ENCODE results near the gene FIGN. TPM values are rescaled to one million over a fixed set of nuclear protein-coding genes. Genes with fewer than 3 reads are reported as not detected.
A peak's percentile ranks its signal among the peaks of the same experiment; 100 is the strongest.

Gene FIGN
- total RNA-seq, 1 experiment from 2014 or later, result 14.6 TPM

GRCh38 chr2:163664610-163665009, 71.2 kb downstream of the FIGN start:
- H3K56ac ChIP-seq (ENCODE audit: insufficient read length, low read depth, low read length), result no peak overlapping the region
- no peak overlapping the region for H3K27ac ChIP-seq (ENCODE audit: insufficient read length, low read depth, low read length)
- no peak for TF ChIP-seq CTCF (conservative IDR thresholded peaks at IDR 0.05)
- H2BK5ac ChIP-seq (ENCODE audit: insufficient read length, low read length), result no peak overlapping the region
- H3K79me1 ChIP-seq (ENCODE audit: insufficient read depth, low read depth, low read length, poor library complexity, severe bottlenecking), result no peaks in the 10 kb centered on the region
- H3K9me3 Mint-ChIP-seq, result no peaks in the 10 kb centered on the region
- no peak overlapping the region for H4K8ac ChIP-seq (replicated peaks; ENCODE audit: insufficient read length, low read depth, low read length)
- no peaks in the 10 kb centered on the region for H3K4me1 ChIP-seq (ENCODE audit: insufficient read depth, low read length)
- no peak overlapping the region for H3K4me3 Mint-ChIP-seq
- H3K23ac ChIP-seq (ENCODE audit: insufficient read length, low read depth, low read length), result no peak overlapping the region
- H2AFZ ChIP-seq (ENCODE audit: low read length), result no peak overlapping the region
- no peak overlapping the region for H3K14ac ChIP-seq (ENCODE audit: insufficient read depth, low read length)
- no peak overlapping the region for H2BK15ac ChIP-seq (ENCODE audit: low read depth, low read length)
- no peak overlapping the region for H2AK5ac ChIP-seq (ENCODE audit: insufficient read length, low read length)
- no peaks in the 10 kb centered on the region for H3K27me3 ChIP-seq (ENCODE audit: insufficient read depth, low read length)
- no peaks in the 10 kb centered on the region for H3K9me3 ChIP-seq (ENCODE audit: control insufficient read depth, low read depth, low read length)
- no peak overlapping the region for H4K91ac ChIP-seq (ENCODE audit: insufficient read length, low read depth, low read length)
- no peak overlapping the region for H3K9ac ChIP-seq (ENCODE audit: extremely low read depth, insufficient read length, low read length)
- no peaks in the 10 kb centered on the region for H4K20me1 ChIP-seq (ENCODE audit: control insufficient read depth, insufficient read depth, insufficient read length)
- no peak overlapping the region for H4K5ac ChIP-seq (ENCODE audit: insufficient read length, low read depth, low read length)
- no peak overlapping the region for H2BK120ac ChIP-seq (ENCODE audit: low read depth, low read length, poor library complexity, severe bottlenecking)
- WGBS (ENCODE audit: extremely low coverage, insufficient read length, low lambda C conversion rate), result no CpG with 5 or more reads among the region's 5 CpGs
- H3K4me2 ChIP-seq (ENCODE audit: insufficient read depth, insufficient read length, low read length), result no peak overlapping the region
- no peak overlapping the region for H3T11ph ChIP-seq (ENCODE audit: low read length)
- H3K4me1 Mint-ChIP-seq, result peaks cover 42 to 51% of the 10 kb centered on the region in 2 experiments
- no peak overlapping the region for H3K18ac ChIP-seq (ENCODE audit: insufficient read length, low read depth, low read length)
- no peaks in the 10 kb centered on the region for H3K23me2 ChIP-seq (ENCODE audit: insufficient read length, low read depth, low read length, poor library complexity, severe bottlenecking)
- no peak for DNase-seq
- no peak overlapping the region for H2BK20ac ChIP-seq (ENCODE audit: low read depth, low read length, poor library complexity, severe bottlenecking)
- H2BK12ac ChIP-seq (ENCODE audit: insufficient read length, low read depth, low read length), result no peak overlapping the region
- H3K36me3 Mint-ChIP-seq (ENCODE audit: insufficient read depth in 1 of 3, low read depth in 3 of 3), result peaks cover 10 to 15% (median 11%) of the 10 kb centered on the region in 3 experiments; a peak in 6 of 7 replicates
- H3K27ac Mint-ChIP-seq, result peak overlapping the region in 1 of 3 experiments; percentile 70; a peak in 1 of 7 replicates
- no peaks in the 10 kb centered on the region for H3K27me3 Mint-ChIP-seq (ENCODE audit: low read depth)
- H3K79me2 ChIP-seq (ENCODE audit: insufficient read depth, low read length), result no peaks in the 10 kb centered on the region
- no peak overlapping the region for H3K4ac ChIP-seq (ENCODE audit: low read depth, low read length)

Data from H9 (cell line).